K562 (cell line): Measurements from ENCODE around the gene ZFAND3. TPM values are rescaled to one million over a fixed set of nuclear protein-coding genes. Genes with fewer than 3 reads are reported as not detected.

Source experiments
- ATAC-seq: fragments of 200-7000 bp; cut with Tn5 transposase; 3 replicates; pipeline ENCODE4 v1.9.1; 2020; ENCODE audit warnings: moderate library complexity
- BruUV-seq: library from RNA; stranded (reverse); fragments of 400-500 nt; replicated peaks from 2 replicates; lab custom pipeline; 2021; lab: Mats Ljungman, UMichigan
- CTCF ChIA-PET: fragments of 300-600 bp; formaldehyde crosslinking; extraction: SDS; loops from one replicate; lab custom pipeline; 2021; ENCODE audit warnings: low intra/inter-chr PET ratio; lab: Yijun Ruan, JAX
- POLR2A ChIA-PET: fragments of 300-600, 350-650 bp; sonication (Branson Sonifier 250); formaldehyde crosslinking; extraction: SDS; loops from one replicate; lab custom pipeline; 2021; ENCODE audit warnings: antibody characterized with exemption, inconsistent platforms; lab: Yijun Ruan, JAX
- DNase-seq, 4 experiments: peaks; one replicate each; pipeline versions ENCODE4 v3.0.0 to v3.0.0-alpha.2; 2011 to 2018; ENCODE audit warnings: low spot score in 3 of 4, mixed read lengths in 3 of 4; ENCODE audit errors: extremely low read depth in 1 of 4
- FAIRE-seq: peaks from 2 replicates; lab custom pipeline; 2011; peaks lifted over from hg19 to GRCh38; lab: Jason Lieb, UNC
- H2AFZ ChIP-seq: 2 replicates; pipeline ENCODE4 v1.6.0; 2011; ENCODE audit warnings: low read depth, low read length, control low read depth, inconsistent platforms
- H3K27ac ChIP-seq: fragments of 200-600 bp; 3 replicates; pipeline ENCODE4 v1.8.0; 2011; ENCODE audit warnings: low read depth, mild to moderate bottlenecking, control low read depth, inconsistent platforms, low read length, moderate library complexity, mixed read lengths; ENCODE audit errors: extremely low read depth
- H3K27me3 ChIP-seq, 2 experiments: fragments of 300-600 bp in 1 of 2; 2 replicates in 1 of 2; 3 replicates in 1 of 2; pipeline versions ENCODE4 v1.6.0 to v1.8.0; 2011; ENCODE audit warnings: inconsistent platforms in 2 of 2, low read length in 2 of 2, mild to moderate bottlenecking in 1 of 2, mixed read lengths in 1 of 2, moderate library complexity in 1 of 2; ENCODE audit not compliant: control insufficient read depth in 2 of 2, insufficient read depth in 2 of 2
- H3K36me3 ChIP-seq: fragments of 300-600 bp; 3 replicates; pipeline ENCODE4 v1.8.0; 2011; ENCODE audit warnings: mild to moderate bottlenecking, low read length, inconsistent platforms; ENCODE audit not compliant: control insufficient read depth, insufficient read depth
- H3K4me1 ChIP-seq, 2 experiments: fragments of 200-600 bp in 1 of 2; replicated peaks in 1 of 2; 2 replicates in 1 of 2; 3 replicates in 1 of 2; pipeline versions ENCODE4 v1.5.1 to v1.8.0; 2011; ENCODE audit warnings: inconsistent platforms in 2 of 2, low read length in 2 of 2, mild to moderate bottlenecking in 1 of 2, mixed read lengths in 1 of 2, moderate library complexity in 1 of 2; ENCODE audit not compliant: control insufficient read depth in 2 of 2, insufficient read depth in 2 of 2
- H3K4me2 ChIP-seq: 2 replicates; pipeline ENCODE4 v1.6.1; 2011; ENCODE audit warnings: low read length, control low read depth, inconsistent platforms, mixed read lengths; ENCODE audit not compliant: insufficient read depth
- H3K4me3 ChIP-seq: fragments of 200-600 bp; sonication (generic), shearing (Covaris generic); 2 replicates; pipeline ENCODE4 v1.5.1; 2016; ENCODE audit warnings: control low read depth, inconsistent platforms
- H3K79me2 ChIP-seq: fragments of 200-600 bp; 3 replicates; pipeline ENCODE4 v1.8.0; 2011; ENCODE audit warnings: low read length, inconsistent platforms; ENCODE audit not compliant: control insufficient read depth, insufficient read depth
- H3K9ac ChIP-seq, 2 experiments: 2 replicates each; pipeline versions ENCODE4 v1.6.0 to v1.6.1; 2011; ENCODE audit warnings: low read depth in 2 of 2, low read length in 2 of 2, control low read depth in 1 of 2, inconsistent platforms in 1 of 2, mild to moderate bottlenecking in 1 of 2, mixed read lengths in 1 of 2; ENCODE audit not compliant: insufficient read depth in 1 of 2
- H3K9me1 ChIP-seq: one replicate; pipeline ENCODE4 v1.6.0; 2011; ENCODE audit warnings: inconsistent platforms, mild to moderate bottlenecking, low read length, moderate library complexity; ENCODE audit not compliant: control insufficient read depth, insufficient read depth
- H3K9me3 ChIP-seq: replicated peaks from 2 replicates; pipeline ENCODE4 v1.5.1; 2011; ENCODE audit warnings: low read depth, low read length, inconsistent platforms; ENCODE audit not compliant: control insufficient read depth, insufficient read depth
- H4K20me1 ChIP-seq: replicated peaks from 2 replicates; pipeline ENCODE4 v1.6.1; 2011; ENCODE audit warnings: low read length, inconsistent platforms, mixed read lengths; ENCODE audit not compliant: control insufficient read depth, insufficient read depth
- ARID1B ChIP-seq: fragments of 450-650 bp; IDR thresholded peaks from 2 replicates; pipeline ENCODE4 v1.6.1; 2016; ENCODE audit warnings: antibody characterized with exemption, mild to moderate bottlenecking, inconsistent platforms
- BCL6 ChIP-seq: fragments of 250-450 bp; sonication (Bioruptor Pico); IDR thresholded peaks from 2 replicates; pipeline ENCODE4 v1.4.0; 2020
- BRF2 ChIP-seq: IDR thresholded peaks from 3 replicates; pipeline ENCODE4 v1.6.1; 2011; ENCODE audit warnings: borderline replicate concordance, mild to moderate bottlenecking; ENCODE audit not compliant: insufficient read length, insufficient read depth
- CC2D1A ChIP-seq: fragments of 450-650 bp; IDR thresholded peaks from 2 replicates; pipeline ENCODE4 v1.6.1; 2017; ENCODE audit warnings: mild to moderate bottlenecking
- CTCF ChIP-seq, 3 experiments: IDR thresholded peaks in 2 of 3; conservative IDR thresholded peaks in 1 of 3; 2 replicates each; pipeline ENCODE4 v1.5.1; 2011 to 2012; ENCODE audit warnings: low read length in 3 of 3, mild to moderate bottlenecking in 3 of 3, control low read depth in 2 of 3, improper control_type of control experiment in 1 of 3, inconsistent platforms in 1 of 3, low read depth in 1 of 3, mixed read lengths in 1 of 3, moderate library complexity in 1 of 3; ENCODE audit not compliant: insufficient read depth in 2 of 3
- FOXA1 ChIP-seq: fragments of 450-650 bp; IDR thresholded peaks from 2 replicates; pipeline ENCODE4 v1.6.1; 2016; ENCODE audit warnings: mild to moderate bottlenecking, borderline replicate concordance
- FOXM1 ChIP-seq, 2 experiments: fragments of 450-650 bp in 1 of 2; sonication (generic) in 1 of 2; formaldehyde crosslinking in 1 of 2; IDR thresholded peaks; 2 replicates each; pipeline versions ENCODE4 v1.6.1 to v1.9.0; 2017 to 2022; ENCODE audit warnings: low read depth in 2 of 2, mild to moderate bottlenecking in 2 of 2, missing genetic modification reagents in 1 of 2, moderate library complexity in 1 of 2
- GTF2A2 ChIP-seq: IDR thresholded peaks from 2 replicates; pipeline ENCODE4 v1.6.1; 2016; ENCODE audit warnings: mild to moderate bottlenecking, missing genetic modification characterization, missing compliant biosample characterization
- HOXB6 ChIP-seq: fragments of 250-450 bp; sonication (Bioruptor Pico); IDR thresholded peaks from 2 replicates; pipeline ENCODE4 v1.5.1; 2022; ENCODE audit warnings: mild to moderate bottlenecking, borderline replicate concordance
- IRF2 ChIP-seq: sonication (generic); formaldehyde crosslinking; IDR thresholded peaks from 2 replicates; pipeline ENCODE4 v1.8.1; 2022; ENCODE audit warnings: mild to moderate bottlenecking, missing genetic modification reagents
- JUN ChIP-seq, 2 experiments: sonication (generic) in 1 of 2; formaldehyde crosslinking in 1 of 2; IDR thresholded peaks; 2 replicates each; pipeline versions ENCODE4 v1.6.1 to v1.8.0; 2012 to 2022; ENCODE audit warnings: borderline replicate concordance in 2 of 2, mild to moderate bottlenecking in 2 of 2, improper control_type of control experiment in 1 of 2, low read depth in 1 of 2, low read length in 1 of 2, missing genetic modification reagents in 1 of 2
- MCM2 ChIP-seq: fragments of 450-650 bp; IDR thresholded peaks from 2 replicates; pipeline ENCODE4 v1.6.1; 2017; ENCODE audit warnings: low read depth, mild to moderate bottlenecking
- MEF2A ChIP-seq: IDR thresholded peaks from 2 replicates; pipeline ENCODE4 v1.6.1; 2011; ENCODE audit warnings: low read depth, mild to moderate bottlenecking, low read length, moderate library complexity; ENCODE audit not compliant: control insufficient read depth
- MTF1 ChIP-seq: fragments of 250-450 bp; sonication (Bioruptor Pico); IDR thresholded peaks from 2 replicates; pipeline ENCODE4 v1.9.0; 2021; ENCODE audit warnings: moderate library complexity, mild to moderate bottlenecking, inconsistent platforms, borderline replicate concordance
- NFXL1 ChIP-seq: fragments of 450-650 bp; formaldehyde crosslinking; IDR thresholded peaks from 2 replicates; pipeline ENCODE4 v1.4.0; 2021; ENCODE audit warnings: mild to moderate bottlenecking
- SMARCC2 ChIP-seq: fragments of 450-650 bp; IDR thresholded peaks from 2 replicates; pipeline ENCODE4 v1.6.1; 2017; ENCODE audit warnings: antibody characterized with exemption, moderate library complexity, mild to moderate bottlenecking, low read depth
- ZNF512 ChIP-seq: IDR thresholded peaks from 2 replicates; pipeline ENCODE4 v1.6.1; 2016; ENCODE audit warnings: missing genetic modification characterization, missing compliant biosample characterization
- ZNF780A ChIP-seq: fragments of 250-450 bp; sonication (Bioruptor Pico); IDR thresholded peaks from 2 replicates; pipeline ENCODE4 v1.5.0; 2021; ENCODE audit warnings: mild to moderate bottlenecking
- WGBS: fragments of 100-300 bp; shearing (Covaris generic); methylation state at CpG from one replicate; pipeline ENCODE4 v1.1.6; 2016; ENCODE audit warnings: low coverage, mixed read lengths; ENCODE audit not compliant: insufficient coverage; ENCODE audit errors: missing lambda C conversion rate; 5-methylcytosine and 5-hydroxymethylcytosine counted together
- in situ Hi-C: fragments of 300-500 bp; cut with MboI; formaldehyde crosslinking; loops from 4 replicates; pipeline ENCODE4 v1.15.0; 2018; ENCODE audit warnings: inconsistent platforms, mixed read lengths
- intact Hi-C: fragments of 100-400 bp; cut with micrococcal nuclease; formaldehyde crosslinking; loops from 2 replicates; pipeline ENCODE4 v1.14.2; 2022
- polyA plus RNA-seq, 8 experiments: library from polyadenylated mRNA; depleted of rRNA in 4 of 8; stranded (reverse) in 5 of 8; unstranded in 3 of 8; fragments of >200 nt; fragmentation: Nextera tagmentation in 2 of 8; fragmentation: Illumina TruSeq in 1 of 8; extraction: Ambion mirVana in 2 of 8; extraction: Trizol in 1 of 8; gene quantifications; 2 replicates each; pipeline versions ENCODE4 v1.2.1 to v1.2.3, GENCODE V29; 2011 to 2014; ENCODE audit warnings: inconsistent platforms in 1 of 8, missing spikeins in 1 of 8
- total RNA-seq, 7 experiments: library from RNA; depleted of rRNA in 6 of 7; stranded (reverse); fragments of >200 nt in 6 of 7; fragmentation: Illumina TruSeq in 2 of 7; extraction: Trizol in 2 of 7; gene quantifications; 2 replicates each; pipeline versions ENCODE4 v1.2.1 to v1.2.3, GENCODE V29; 2011 to 2021; ENCODE audit warnings: low replicate concordance in 1 of 7

ZFAND3 gene
- total and polyA plus RNA-seq, 9 of the 15 experiments (the other 6 are each of a cell fraction or from before 2014, with no cell fraction given) = 0.81 to 26.6 (median 11.8) TPM

GRCh38 chr6:38011937-38012336, 192.4 kb downstream of the ZFAND3 start:
- Histone ChIP-seq H3K27me3 (no peaks in the 10 kb centered on the region), H3K4me1 (no peaks in the 10 kb centered on the region; a peak in 1 of 5 replicates), H3K4me3 (no peak overlapping the region), H3K79me2 (no peaks in the 10 kb centered on the region; the same call in 2 of the 3 replicates), H3K36me3 (no peaks in the 10 kb centered on the region), H3K27ac (no peak overlapping the region), H2AFZ (no peak overlapping the region), H3K9ac (no peak overlapping the region), H4K20me1 (peaks cover 17% of the 10 kb centered on the region), H3K9me3 (no peaks in the 10 kb centered on the region), H3K4me2 (no peak overlapping the region), H3K9me1 (no peaks in the 10 kb centered on the region)
- ATAC-seq = no peak
- TF ChIP-seq FOXM1 (IDR thresholded peaks at IDR 0.05; ENCODE audit: low read depth) = no peak
- no peak for TF ChIP-seq FOXM1 (CRISPR knock-in tag; IDR thresholded peaks at IDR 0.05; ENCODE audit: low read depth)
- TF ChIP-seq ZNF780A (CRISPR knock-in tag) = no peak
- TF ChIP-seq JUN (IDR thresholded peaks at IDR 0.05; ENCODE audit: borderline replicate concordance, low read depth, low read length) = no peak
- no peak for TF ChIP-seq JUN (CRISPR knock-in tag; IDR thresholded peaks at IDR 0.05; ENCODE audit: borderline replicate concordance)
- TF ChIP-seq MCM2 = no peak
- TF ChIP-seq CC2D1A = no peak
- no peak for TF ChIP-seq SMARCC2
- no peak for TF ChIP-seq NFXL1 (CRISPR knock-in tag)
- TF ChIP-seq FOXA1 = no peak
- no peak for TF ChIP-seq GTF2A2 (tag)
- no peak for TF ChIP-seq HOXB6
- TF ChIP-seq BCL6 (CRISPR knock-in tag) = no peak
- TF ChIP-seq IRF2 (CRISPR knock-in tag) = no peak
- no peak for TF ChIP-seq CTCF (IDR thresholded peaks at IDR 0.05 in 2 of 3, conservative IDR thresholded peaks at IDR 0.05 in 1 of 3; ENCODE audit: insufficient read depth in 2 of 3, low read depth in 1 of 3, low read length in 3 of 3)
- TF ChIP-seq ARID1B = no peak
- no peak for TF ChIP-seq BRF2
- no peak for TF ChIP-seq ZNF512
- TF ChIP-seq MTF1 = no peak
- TF ChIP-seq MEF2A = no peak
- FAIRE-seq = no peak
- in situ Hi-C loops (loop anchor here (10.0 kb wide), 1 partner anchor 217 kb away; no protein-coding TSS in a partner anchor), intact Hi-C loops (loop anchor here (1.0 to 10.0 kb wide), 3 partner anchors 147 to 305 kb away; no protein-coding TSS in a partner anchor)
- WGBS = 46% methylated on average over 5 of the region's 5 CpGs
- DNase-seq = no peak
- BruUV-seq = no TSS peak
- ChIA-PET CTCF (interaction anchor here (1.2 to 1.7 kb wide), 2 partner anchors 220 to 528 kb away, joined by 4 to 5 read pairs; no protein-coding TSS in a partner anchor), POLR2A (interaction anchor here (1.2 kb wide), 1 partner anchor 42 kb away, joined by 3 read pairs; no protein-coding TSS in a partner anchor)
